ENCODE data around the gene CACNG5. TPM values are rescaled to one million over a fixed set of nuclear protein-coding genes. Genes with fewer than 3 reads are reported as not detected.

The CACNG5 gene
- total and polyA plus RNA-seq, 8 donors, result 0.15 to 0.77 (median 0.29) TPM; not detected in 2

- Histone ChIP-seq H3K4me3 (no peak overlapping the region), H3K36me3 (no peaks in the 10 kb centered on the region), H3K4me1 (no peaks in the 10 kb centered on the region), H3K27ac (no peak overlapping the region), H3K9me3 (no peaks in the 10 kb centered on the region), H3K27me3 (no peaks in the 10 kb centered on the region)
- TF ChIP-seq, protein P1, sequence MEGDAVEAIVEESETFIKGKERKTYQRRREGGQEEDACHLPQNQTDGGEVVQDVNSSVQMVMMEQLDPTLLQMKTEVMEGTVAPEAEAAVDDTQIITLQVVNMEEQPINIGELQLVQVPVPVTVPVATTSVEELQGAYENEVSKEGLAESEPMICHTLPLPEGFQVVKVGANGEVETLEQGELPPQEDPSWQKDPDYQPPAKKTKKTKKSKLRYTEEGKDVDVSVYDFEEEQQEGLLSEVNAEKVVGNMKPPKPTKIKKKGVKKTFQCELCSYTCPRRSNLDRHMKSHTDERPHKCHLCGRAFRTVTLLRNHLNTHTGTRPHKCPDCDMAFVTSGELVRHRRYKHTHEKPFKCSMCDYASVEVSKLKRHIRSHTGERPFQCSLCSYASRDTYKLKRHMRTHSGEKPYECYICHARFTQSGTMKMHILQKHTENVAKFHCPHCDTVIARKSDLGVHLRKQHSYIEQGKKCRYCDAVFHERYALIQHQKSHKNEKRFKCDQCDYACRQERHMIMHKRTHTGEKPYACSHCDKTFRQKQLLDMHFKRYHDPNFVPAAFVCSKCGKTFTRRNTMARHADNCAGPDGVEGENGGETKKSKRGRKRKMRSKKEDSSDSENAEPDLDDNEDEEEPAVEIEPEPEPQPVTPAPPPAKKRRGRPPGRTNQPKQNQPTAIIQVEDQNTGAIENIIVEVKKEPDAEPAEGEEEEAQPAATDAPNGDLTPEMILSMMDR (IDR thresholded peaks at IDR 0.05), result no peak
- intact Hi-C loops (cut with DNase I), result no loop called here
- no peak for FAIRE-seq
- DNase-seq, result no peak
- 72 to 88% methylated on average over 4 of the region's 4 CpGs for WGBS, 2 donors
- no peak for ATAC-seq
Measured at GRCh38 chr17:66849851-66850580, 15.1 kb downstream of the CACNG5 start.

- peak in 2 of 4 donors; percentile 30 to 64 for ATAC-seq
- Histone ChIP-seq H3K27ac (no peak overlapping the region), H3K27me3 (no peaks in the 10 kb centered on the region), H3K4me3 (no peak overlapping the region), H3K4me1 (no peaks in the 10 kb centered on the region), H3K9me3 (no peaks in the 10 kb centered on the region), H3K36me3 (no peaks in the 10 kb centered on the region)
- intact Hi-C loops (cut with DNase I), result no loop called here
- no peak for FAIRE-seq
- 60 to 64% methylated on average over 3 of the region's 3 CpGs for WGBS, 2 donors
- DNase-seq, result no peak
- TF ChIP-seq, protein P1 (IDR thresholded peaks at IDR 0.05), result no peak
Measured at GRCh38 chr17:66850692-66851091, 15.8 kb downstream of the CACNG5 start.

GRCh38 chr17:66855204-66855603 lies 20.3 kb downstream of the CACNG5 start:
- Histone ChIP-seq H3K4me1 (no peaks in the 10 kb centered on the region), H3K27ac (no peak overlapping the region), H3K36me3 (no peaks in the 10 kb centered on the region), H3K27me3 (no peaks in the 10 kb centered on the region), H3K4me3 (no peak overlapping the region), H3K9me3 (no peaks in the 10 kb centered on the region)
- no peak for ATAC-seq
- intact Hi-C loops (cut with DNase I), result no loop called here
- no peak for DNase-seq
- FAIRE-seq, result no peak
- TF ChIP-seq, protein P1 (IDR thresholded peaks at IDR 0.05), result no peak
- 67 to 71% methylated on average over 10 of the region's 10 CpGs for WGBS, 2 donors

GRCh38 chr17:66858226-66859083 lies 23.5 kb downstream of the CACNG5 start:
- ATAC-seq, result no peak
- intact Hi-C loops (cut with DNase I), result no loop called here
- DNase-seq, result no peak
- no peak overlapping the region for H3K27ac ChIP-seq
- no peak overlapping the region for H3K4me3 ChIP-seq
- H3K36me3 ChIP-seq, result no peaks in the 10 kb centered on the region
- no peaks in the 10 kb centered on the region for H3K27me3 ChIP-seq
- no peaks in the 10 kb centered on the region for H3K9me3 ChIP-seq
- 78 to 84% methylated on average over 12 of the region's 12 CpGs for WGBS, 2 donors
- no peak for FAIRE-seq
- TF ChIP-seq, protein P1 (IDR thresholded peaks at IDR 0.05), result no peak
- no peaks in the 10 kb centered on the region for H3K4me1 ChIP-seq

Data from pancreas (tissue), 10 donors.